Left hindlimb (tissue), 1 donor: Measurements from ENCODE around the gene CBLB.
"Not testable (repeated sequence)": the region's sequence is repeated elsewhere in the genome, so short reads cannot be mapped to it uniquely, and the experiment has no call there.

Experiments
- DNase-seq: peaks from one replicate; pipeline ENCODE4 v3.0.0-alpha.2; 2018

Gene CBLB

GRCh38 chr3:105781871-105782270 is 86.9 kb downstream of the CBLB start:
- DNase-seq: no peak

DNA sequence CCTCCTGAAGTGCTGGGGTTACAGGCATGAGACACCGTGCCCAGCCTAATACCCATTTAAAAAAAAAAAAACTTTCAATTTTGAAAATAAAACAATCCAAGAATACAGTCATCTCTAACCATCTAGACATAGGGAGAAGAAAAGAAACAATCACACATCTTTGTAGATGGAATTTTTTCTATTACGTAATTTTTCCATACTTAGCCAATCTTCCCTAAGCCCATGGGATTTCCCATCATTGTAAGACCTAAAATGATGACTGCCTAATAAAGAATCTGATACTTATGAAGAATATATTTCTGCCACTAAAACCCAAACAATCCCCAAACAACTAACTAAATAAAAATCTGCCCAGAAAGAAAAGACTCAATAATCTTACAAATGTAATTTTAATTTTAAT is 88.7 kb downstream of the CBLB start:
- no peak for DNase-seq

- DNase-seq: no peak
Measured at GRCh38 chr3:105775368-105775767, 93.4 kb downstream of the CBLB start.

DNA sequence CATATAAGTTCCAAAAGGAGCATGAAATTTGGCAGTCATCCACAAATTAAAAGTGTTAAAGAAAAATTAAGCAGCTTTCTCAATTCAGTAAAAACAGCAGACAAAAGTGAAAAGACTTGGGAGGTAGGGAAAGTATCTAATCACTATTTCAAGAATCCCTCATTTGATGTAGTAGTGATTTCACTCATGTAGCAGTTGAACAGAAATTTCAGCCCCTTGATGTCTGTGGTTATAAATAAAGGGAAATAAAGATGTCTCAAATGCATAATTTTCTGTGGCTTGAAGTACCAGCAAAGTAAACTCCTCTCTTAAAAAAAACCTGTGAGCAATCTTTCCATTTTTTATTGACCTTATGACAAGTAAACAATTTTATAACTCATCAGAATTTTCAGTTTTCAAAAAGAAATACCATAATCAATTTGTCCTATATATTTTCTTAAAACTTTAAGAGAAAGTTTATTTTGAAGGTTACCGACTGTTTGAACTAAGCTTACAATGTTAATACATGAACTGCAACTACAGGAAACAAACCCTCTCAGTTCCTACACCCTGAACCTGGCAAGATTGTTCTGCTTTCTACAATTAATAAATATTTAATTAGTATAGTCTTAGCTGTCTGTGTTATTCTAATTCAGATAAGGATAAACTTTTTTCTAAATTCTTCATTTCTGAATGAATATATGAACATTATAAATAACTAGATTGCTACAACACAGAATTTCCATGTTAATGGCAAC is 94.2 kb downstream of the CBLB start:
- no peak for DNase-seq

- DNase-seq: no peak
Measured at GRCh38 chr3:105773291-105773690, 95.5 kb downstream of the CBLB start.

DNA sequence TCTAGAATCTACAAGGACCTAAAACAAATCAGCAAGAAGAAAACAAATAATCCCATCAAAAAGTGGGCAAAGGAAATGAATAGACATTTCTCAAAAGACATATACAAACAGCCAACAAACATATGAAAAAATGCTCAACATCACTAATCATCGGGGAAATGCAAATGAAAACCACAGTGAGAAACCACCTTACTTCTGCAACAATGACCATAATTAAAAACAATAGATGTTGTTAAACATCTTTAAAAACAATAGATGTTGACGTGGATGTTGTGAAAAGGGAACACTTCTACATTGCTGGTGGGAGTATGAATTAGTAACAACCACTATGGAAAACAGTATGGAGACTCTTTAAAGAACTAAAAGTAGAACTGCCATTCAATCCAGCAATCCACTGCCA is 96.2 kb downstream of the CBLB start:
- DNase-seq: no peak

GRCh38 chr3:105771392-105771791 is 97.4 kb downstream of the CBLB start:
- DNase-seq: no peak

DNA sequence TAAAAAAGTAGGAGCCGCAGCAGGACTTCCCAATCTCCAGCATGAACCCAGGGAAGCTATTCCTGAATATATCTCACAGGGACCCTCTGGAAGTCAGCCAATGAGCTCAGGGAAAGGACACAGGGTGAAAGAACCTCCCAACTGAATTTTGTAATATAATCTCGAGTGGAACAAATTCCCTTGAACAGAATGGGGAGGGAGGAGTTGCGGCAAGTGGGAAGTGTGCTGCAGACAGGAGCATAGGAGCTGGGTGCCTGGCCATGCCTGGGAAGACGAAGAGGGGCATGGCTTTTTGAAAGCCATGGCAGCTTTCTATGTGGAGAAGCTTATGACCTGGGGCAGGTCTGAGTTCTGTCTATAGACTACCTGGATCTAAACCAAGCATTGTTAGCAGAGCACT is 98.4 kb downstream of the CBLB start:
- no peak for DNase-seq

DNA sequence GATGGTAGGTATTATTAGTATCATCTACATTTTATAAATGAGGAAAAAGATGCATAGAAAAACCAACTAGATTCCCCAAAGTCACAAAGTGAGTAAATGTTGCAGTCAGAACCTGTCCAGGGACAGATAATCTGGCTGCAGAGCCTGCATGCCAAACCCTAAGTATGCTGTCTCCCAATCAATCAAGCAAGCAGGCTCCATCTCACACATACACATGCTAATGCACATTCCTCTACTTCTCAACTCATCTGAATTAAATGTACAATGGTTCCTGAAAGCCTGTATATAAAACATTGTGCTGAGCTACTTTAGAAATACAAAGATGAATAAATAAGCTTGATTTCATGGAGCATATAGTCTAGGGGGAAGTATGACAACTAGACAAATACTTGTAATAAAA is 101.0 kb downstream of the CBLB start:
- DNase-seq: no peak

DNA sequence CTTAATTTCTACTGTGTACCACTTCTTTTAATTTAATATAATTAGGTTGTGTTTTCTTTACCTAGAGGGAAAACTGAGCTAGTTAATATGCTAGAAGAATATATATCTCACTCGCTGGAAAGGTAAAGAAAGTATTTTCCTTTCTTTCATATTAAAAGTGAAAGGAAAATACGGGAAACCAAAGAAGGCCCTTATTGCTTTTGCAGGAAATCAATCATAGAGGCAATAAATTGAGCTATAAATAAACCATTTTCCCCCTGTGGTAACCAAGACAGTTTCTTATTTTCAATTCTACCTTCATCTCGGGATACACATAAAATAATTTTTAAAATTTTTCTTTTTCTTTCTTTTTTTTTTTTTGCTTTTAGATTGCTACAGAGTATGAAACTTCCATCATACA is 101.6 kb downstream of the CBLB start:
- no peak for DNase-seq

GRCh38 chr3:105765308-105765639 is 103.5 kb downstream of the CBLB start:
- no peak for DNase-seq

DNA sequence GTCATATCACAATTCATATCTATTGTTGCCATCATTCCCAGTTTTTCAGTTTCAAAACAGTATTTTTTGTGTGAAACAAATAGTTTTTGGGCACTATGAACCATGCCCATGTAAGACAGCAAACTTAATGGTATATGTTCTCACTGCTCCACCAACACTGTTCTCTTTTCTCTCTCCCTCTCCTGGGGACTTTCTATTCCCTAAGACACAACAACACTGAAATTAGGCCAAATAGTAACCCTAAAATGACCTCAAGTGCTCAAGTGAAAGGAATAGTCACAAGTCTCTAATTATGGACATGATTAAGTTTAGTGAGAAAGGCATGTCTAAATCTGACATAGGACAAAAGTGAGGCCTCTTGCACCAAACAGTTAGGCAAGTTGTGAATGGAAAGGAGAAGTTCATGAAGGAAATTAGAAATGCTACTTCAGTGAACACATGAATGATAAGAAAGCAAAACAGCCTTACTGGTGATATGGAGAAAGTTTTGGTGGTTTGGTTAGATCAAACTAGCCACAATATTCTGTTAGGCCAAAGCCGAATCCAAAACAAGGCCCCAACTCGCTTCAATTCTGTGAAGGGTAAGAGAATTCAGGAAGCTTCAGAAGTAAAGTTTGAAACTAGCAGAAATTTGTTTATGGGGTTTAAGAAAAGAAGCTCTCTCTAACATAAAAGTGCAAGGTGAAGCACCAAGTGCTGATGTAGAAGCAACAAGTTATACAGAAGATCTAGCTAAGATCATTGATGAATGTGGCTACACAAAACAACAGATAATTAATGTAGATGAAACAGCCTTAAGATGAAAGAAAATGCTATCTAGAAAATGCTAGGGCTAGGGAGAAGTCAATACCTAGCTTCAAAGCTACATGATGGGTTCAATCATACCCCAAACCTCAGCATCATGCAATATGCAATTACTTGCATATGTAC is 104.2 kb downstream of the CBLB start:
- DNase-seq: no peak

GRCh38 chr3:105763659-105764036 is 105.2 kb downstream of the CBLB start:
- DNase-seq: no peak

- DNase-seq: no peak
Measured at GRCh38 chr3:105762749-105763658, 105.8 kb downstream of the CBLB start.

DNA sequence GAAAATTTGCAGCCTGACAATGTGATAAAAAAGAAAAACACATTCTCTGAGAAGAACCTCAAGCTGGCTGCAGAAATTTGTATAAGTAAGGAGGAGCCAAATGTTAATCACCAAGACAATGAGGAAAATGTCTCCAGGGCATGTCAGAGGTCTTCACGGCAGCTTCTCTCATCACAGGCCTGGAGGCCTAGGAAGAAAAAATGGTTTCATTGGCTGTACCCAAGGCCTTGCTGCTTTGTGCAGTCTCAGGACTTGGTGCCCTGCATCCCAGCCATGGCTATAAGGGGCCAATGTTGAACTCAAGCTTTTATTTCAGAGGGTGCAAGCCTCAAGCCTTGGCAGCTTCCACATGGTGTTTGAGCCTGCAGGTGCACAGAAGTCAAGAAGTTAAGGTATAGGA is 106.6 kb downstream of the CBLB start:
- DNase-seq: not testable (repeated sequence)

GRCh38 chr3:105759442-105760078 is 109.3 kb downstream of the CBLB start:
- DNase-seq: no peak

DNA sequence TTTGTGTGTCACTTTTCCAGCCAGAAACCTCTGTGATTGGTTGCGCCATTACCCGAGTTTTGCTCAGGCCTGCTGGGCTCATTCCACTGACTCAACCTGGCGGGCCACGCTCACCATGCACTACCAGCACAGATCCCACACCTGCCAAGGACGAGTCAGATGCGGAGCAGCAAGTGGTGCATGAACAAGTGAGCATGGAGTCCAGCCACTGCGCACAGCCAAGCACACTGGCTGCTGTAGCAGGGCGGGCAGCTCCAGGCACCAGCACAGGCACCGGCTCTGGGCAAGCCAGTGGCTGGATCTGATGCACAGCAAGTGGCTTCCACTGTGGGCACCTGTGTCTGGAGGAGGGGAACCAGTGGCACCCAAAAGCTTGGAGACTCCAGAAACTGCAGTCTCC is 110.4 kb downstream of the CBLB start:
- DNase-seq: no peak

GRCh38 chr3:105755121-105755886 is 113.5 kb downstream of the CBLB start:
- no peak for DNase-seq

DNA sequence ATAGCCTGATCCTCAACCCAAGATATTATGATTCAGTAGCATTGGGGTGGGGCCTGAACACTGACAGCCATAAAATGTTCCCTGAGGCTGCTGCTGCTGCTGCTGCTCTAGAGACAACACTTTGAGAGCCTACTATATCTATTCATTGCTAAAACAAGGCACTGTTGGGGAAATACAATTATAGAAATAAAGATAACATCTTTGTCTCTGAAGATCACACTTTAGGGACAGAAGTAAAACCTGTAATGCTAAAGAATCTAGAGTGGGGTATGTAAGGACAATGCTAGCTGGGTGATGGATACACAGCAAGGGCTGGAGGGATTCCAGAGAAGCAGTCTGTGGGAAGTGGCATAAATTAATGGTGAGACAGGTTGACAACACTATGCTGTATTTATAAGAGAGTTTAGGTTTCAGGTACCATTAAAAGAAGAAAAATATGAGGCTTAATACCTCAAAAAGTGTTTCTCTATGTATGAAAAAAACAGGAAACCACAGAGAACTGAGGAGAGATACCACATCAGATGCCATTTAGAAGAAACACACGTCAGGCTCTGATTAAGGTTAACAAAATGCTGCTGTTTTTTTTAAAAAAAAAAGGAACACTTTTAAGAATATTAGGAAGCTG is 115.9 kb downstream of the CBLB start:
- DNase-seq: no peak

- no peak for DNase-seq
Measured at GRCh38 chr3:105747696-105748095, 121.1 kb downstream of the CBLB start.

- DNase-seq: no peak
Measured at GRCh38 chr3:105747060-105747541, 121.7 kb downstream of the CBLB start.
